HG02870 (cell line): ENCODE measurements around the gene MAJIN.
"Not testable (repeated sequence)": the region's sequence is repeated elsewhere in the genome, so short reads cannot be mapped to it uniquely, and the experiment has no call there.

ENCODE experiments used
- ATAC-seq: cut with Tn5 transposase; IDR thresholded peaks from one replicate; pipeline ENCODE4 v1.9.1; 2021; ENCODE audit warnings: mild to moderate bottlenecking, moderate library complexity; ENCODE audit not compliant: unreplicated experiment

The MAJIN gene, protein sequence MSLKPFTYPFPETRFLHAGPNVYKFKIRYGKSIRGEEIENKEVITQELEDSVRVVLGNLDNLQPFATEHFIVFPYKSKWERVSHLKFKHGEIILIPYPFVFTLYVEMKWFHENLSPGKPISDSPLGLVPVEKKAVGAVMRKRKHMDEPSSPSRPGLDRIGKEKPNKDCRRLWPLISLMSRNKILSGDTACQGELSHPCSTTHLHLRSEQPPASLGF

DNA sequence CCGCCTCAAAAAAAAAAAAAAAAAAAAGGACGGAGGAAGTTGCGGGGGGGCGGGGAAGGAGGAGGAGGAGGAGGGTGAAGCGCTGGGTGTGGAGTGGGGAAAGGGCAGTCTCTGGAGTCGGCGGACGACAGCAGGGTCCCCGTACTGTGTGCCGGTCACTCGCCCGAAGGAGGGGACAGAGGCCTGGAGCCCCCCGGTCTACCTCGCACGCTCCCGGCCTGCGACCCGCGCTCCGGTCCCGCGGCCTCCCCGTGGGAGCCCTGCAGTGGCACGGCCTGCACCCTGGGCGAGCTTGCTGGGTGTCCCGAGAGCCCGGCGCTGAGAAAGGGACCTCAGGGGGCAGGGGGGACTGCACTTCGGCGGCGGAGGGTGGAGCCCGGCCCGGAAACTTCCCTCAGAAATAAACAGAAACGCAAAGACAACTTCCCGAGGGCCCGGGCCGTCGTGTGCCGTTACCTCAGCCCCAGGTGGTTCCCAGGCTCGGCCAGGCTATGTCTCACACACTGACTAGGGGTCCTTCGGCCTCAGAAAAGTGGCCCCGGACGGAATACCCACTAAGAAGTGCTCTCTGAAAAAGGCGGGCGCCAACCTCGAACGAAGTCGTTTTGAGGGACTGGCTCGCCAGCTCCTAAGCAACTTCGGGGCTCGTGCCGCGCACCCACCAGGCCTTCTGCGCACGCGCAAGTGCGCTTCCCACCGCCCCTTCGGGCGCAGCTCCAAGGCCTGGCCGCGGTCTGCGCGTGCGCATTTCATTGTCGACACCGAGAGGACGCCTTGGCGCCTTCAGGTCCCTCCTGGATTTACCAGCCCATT, at the start of gene MAJIN:
MAJIN (minus strand) TSS at position 688 of the 813 bp plus-strand sequence. CDS start 12,703 bp downstream, outside the sequence.
- no peak for ATAC-seq

DNA sequence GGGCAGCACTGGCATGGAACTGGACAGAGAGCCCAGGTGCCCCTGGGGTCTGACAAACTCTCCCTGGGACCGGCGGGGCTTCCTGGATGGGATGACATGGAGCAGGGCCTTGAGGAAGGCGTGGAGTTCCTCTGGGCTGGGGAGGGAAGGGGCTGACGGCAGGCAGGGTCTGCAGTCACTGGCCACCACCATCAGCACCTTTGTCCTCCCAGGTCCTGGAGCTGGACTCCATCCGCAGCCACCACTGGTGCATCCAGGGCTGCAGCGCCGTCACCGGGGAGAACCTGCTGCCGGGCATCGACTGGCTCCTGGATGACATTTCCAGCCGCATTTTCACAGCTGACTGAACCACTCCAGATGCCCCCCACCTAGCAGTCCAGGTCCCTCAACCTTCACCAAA, 49.6 kb upstream of the MAJIN start:
- no peak for ATAC-seq

DNA sequence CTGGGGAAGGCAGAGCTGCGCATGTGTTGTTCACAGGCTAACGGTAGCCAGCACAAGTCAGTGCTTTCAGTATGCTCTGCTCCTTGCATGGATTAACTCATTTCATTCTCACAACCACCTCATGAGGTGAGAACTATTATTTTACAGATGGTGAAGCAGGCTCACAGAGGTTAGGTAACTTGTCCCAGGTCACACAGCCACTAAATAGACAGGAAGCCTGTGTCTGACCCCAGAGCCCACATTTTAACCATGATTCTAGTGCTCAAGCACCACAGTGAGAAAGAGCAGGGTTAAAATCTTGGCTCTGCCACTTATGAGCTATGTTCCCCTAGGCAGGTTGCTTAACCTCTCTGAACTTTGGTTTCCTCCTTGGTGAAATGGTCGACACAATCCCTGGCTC, 49.1 kb upstream of the MAJIN start:
- ATAC-seq, result no peak

DNA sequence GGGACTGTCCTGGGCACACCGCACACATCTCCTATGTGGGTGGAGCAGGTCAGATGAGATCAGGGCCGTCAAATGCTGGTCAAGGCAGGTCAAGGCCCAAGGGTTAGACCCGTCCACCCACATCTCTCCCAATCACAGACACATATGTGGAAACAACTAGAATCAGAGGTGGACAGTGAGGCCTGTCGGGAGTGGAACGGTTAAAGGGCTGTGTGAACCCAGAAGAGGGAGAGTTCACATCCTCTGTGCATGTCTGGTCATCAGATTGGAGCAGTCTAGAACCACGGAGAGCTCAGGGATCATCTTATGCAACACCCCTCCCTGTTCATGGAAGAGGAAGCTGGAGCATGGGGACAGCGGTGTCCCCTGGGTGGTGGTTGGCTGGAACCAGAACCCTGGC, 47.9 kb upstream of the MAJIN start:
- ATAC-seq, result no peak

DNA sequence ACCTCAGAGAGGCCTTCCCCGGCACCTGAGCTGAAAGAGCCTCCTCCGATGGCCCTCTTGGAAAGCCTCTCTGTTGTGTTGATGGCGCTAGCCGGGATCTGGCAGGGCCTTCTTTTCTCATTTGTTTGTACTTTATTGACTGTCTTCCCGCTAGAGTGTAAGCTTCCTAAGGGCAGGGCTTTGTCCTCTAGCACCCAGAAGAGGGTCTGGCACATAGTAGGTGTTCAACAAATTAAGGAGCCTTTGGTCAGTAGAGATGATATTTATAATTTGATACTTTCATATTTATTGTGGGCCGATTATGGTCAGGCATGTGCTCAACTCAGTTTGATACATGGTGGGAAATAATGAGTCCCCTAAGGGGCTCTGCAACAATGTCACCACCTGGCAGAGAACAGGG, 46.0 kb upstream of the MAJIN start:
- no peak for ATAC-seq

DNA sequence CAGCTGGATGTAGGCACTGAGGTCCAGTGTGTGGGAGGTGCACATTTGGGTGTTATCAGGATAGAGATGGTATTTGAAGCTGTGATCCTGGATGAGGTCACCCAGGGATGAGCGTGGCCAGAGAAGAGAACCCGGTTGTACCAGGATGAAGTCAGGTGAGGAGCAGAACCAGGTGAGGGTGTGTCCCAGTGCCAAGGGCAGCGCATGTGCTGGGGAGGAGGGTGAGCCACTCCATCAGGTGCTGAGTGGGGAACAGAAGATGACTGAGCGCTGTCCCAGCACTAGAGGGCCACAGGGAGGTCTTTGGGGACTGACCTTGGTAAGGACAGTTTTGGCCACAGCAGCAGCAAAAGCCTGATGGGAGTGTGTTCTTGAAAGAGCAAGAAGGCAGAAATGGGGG, 44.8 kb upstream of the MAJIN start:
- ATAC-seq, result no peak

DNA sequence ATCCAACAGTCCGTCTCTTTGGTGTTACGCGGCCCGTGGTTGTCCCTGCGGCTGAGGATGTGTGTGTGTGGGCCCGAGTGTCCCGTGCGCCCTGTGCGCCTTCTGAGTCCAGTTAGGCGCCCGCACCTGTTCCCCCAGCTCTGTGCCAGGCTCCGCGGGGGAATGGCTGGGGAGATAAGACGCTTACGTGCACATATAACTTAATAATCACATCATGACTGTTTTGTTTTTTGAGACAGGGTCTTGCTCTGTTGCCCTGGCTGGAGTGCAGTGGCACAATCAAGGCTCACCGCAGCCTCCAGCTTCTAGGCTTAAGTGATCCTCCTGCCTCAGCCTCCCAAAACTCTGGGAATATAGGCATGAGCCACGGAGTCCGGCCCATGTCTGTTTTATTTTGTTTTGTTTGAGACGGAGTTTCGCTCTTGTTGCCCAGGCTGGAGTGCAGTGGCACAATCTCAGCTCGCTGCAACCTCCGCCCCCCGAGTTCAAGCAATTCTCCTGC, 42.9 kb upstream of the MAJIN start:
- ATAC-seq, result no peak

DNA sequence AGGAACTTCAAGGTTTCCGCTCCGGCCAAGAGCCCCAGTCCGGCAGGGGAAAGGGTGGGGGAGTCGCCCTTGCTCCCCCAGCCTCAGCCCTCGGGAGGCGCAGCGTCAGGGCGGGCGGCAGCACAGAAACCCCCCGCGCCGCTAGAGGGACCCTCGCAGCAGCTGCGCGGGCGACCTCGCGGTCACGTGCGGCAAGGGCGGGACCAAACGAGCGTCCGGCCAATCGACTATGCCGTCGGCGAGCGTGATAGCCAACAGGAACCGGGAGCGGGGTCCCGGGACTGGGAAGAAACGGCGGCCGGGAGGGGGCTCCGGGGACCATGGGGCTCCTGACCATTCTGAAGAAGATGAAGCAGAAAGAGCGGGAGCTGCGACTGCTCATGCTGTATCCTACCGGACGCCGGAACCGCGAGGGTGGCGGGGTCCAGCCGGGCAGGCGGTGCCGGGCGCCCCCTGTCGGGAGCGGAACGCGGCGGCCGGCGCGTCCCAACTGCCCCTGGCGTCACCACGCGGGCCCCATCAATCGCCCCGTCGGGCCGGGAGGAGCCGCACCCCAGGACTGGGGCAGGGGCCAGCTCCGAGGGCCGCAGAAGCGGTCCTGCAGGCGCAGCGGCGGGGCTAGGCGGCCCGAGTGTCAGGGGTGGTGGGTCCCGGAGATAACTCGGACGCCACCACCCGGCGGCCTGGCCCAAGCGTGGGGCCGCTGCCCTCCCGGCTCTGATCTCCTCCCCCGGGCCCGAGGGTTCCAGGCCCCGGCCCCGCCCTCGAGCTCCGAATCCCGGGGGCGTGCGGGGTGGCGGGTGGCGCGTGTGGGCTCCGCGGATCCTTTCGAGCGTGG, 42.2 kb upstream of the MAJIN start, which contains the start of gene ARL2:
ARL2 (plus strand) TSS at position 273 of the 838 bp plus-strand sequence; CDS start at position 321, 48 bp downstream.
- peak; percentile 72 for ATAC-seq

DNA sequence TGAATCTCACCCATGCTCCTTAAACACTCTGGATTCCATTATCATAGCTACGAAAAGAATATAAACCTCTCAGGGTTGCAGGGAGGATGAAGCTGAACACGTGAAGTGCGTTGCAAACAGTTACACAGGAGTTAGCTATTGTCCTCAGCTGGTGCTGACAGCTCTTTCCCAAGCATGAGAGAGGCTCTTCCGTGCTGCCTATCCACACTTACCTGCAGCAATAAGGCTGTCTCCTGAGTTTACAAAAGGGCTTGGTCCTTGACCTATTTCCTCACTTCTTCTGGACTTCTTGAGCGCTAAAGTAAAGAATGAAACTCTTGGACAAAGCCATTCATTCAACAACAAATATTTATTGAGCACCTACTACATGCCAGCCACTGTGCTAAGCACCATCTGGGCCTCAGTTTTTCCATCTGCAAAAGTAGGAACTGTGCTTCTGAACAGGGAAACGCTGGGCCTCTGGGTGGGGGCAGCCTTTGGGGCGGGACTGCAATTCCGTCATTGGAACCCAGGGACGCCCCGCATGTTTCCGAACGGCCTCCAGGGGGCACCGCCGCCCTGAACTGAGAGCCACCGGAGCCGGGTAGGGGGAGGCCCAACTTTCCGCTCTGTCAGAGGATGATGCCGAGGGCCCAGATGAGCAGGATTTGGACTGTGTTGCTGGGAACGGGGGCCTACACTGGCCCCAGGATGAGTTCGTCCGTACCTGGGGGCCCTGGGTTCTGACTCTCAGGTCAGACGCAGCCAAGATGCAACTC, 41.4 kb upstream of the MAJIN start:
- peak; percentile 61 for ATAC-seq

DNA sequence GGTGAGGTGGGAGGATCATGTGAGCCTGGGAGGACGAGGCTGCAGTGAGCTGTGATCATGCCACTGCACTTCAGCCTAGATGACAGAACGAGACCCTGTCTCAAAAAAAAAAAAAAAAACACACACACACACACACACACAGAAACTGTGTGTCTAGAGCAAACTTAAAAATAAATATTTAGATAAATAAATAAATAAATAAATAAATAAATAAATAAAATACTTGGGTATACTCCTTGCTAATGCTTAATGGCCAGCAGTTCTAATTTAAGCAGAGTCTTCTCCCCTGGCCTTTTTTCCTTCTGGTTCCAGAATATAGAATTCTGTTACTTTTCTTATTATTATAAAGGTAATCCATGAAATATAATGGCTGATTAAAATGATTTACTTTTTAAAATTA, 37.0 kb upstream of the MAJIN start:
- ATAC-seq, result no peak

DNA sequence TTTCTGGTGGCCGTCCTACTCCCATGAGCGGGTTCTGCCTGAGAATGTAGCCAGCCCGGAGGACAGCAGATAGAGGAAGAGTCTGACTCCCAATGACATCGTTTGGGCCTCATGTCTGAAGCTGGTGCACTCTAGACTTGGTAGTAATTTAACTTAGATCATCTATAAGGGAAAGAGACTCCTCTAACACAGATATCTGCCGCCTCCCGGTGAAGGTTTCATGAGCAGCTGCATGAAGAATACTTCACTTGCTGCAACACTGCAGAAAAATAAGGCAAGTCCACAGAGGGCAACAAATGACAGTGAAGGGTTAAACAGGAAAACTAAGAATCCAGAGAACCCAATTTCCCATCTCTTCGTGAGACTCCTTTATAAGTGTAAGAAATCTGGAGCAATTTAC, 36.1 kb upstream of the MAJIN start:
- ATAC-seq, result no peak

DNA sequence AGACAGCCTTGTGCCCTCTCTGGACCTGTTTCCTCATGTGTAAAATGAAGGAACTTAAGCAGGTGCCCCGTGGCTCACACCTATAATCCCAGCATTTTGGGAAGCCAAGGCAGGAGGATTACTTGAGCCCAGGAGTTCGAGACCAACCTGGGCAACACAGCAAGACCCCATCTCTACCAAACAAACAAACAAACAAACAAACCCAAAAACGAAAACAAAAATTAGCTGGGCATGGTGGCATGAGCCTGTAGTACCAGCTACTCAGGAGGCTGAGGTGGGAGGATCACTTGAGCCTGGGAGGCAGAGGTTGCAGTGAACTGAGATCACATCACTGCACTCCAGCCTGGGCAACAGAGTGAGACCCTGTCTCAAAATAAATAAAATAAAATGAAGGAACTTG, 32.1 kb upstream of the MAJIN start:
- not testable (repeated sequence) for ATAC-seq

DNA sequence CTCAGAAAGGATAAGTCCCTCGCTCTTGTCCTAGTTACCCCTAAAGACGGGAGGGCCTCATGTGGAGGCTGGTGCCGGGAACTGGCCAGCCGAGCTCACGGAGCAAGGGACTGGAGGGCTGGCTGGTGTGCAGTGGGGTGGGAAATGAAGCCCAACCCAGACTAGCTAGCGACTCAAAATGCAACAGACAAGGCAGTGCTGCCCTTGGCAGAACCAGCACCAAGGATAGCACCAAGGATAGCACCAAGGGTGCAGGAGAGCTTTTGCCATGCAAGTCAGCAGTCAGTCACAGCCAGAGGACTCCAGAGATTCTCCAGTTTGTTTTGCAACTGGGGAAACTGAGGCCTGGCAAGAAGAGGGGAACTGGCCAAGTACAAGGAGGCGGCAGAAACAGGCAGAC, 31.4 kb upstream of the MAJIN start:
- no peak for ATAC-seq

DNA sequence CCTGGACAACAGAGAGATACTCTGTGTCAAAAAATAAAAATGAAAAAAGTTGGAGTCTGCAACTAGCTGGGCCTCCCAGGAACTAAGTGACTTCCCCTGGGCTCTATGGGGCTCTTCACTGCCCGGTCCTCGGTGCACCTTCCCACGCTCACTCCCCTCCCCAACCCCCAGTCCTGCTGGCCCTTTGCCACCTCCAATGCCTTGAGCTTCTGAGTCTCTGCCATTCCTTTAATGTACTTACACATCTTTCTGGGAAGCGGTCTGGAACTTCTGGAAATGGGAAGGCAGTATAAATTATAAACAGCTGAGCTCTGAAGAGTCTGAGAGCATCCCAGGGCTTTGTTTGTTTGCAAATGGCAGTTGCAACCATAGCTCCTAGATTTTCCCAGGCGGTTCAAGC, 30.8 kb upstream of the MAJIN start:
- ATAC-seq, result no peak

DNA sequence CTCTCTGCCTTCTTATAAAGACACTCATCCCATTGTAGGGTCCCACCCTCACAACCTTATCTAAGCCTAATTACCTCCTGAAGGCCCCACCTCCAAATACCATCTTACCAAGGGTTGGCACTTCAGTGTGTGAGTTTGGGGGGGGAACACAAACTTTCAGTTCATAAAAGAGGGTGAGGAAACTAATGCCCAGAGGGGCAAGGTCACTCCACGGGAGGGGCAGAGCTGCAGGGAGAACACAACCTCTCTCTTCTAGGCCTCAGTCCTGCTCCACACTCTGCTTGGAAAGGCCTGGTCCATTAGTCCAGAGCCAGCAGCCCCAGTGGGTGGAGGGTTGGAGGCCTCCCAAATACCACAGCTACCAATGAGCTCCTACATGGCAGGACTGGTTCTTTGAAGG, 27.6 kb upstream of the MAJIN start:
- no peak for ATAC-seq

DNA sequence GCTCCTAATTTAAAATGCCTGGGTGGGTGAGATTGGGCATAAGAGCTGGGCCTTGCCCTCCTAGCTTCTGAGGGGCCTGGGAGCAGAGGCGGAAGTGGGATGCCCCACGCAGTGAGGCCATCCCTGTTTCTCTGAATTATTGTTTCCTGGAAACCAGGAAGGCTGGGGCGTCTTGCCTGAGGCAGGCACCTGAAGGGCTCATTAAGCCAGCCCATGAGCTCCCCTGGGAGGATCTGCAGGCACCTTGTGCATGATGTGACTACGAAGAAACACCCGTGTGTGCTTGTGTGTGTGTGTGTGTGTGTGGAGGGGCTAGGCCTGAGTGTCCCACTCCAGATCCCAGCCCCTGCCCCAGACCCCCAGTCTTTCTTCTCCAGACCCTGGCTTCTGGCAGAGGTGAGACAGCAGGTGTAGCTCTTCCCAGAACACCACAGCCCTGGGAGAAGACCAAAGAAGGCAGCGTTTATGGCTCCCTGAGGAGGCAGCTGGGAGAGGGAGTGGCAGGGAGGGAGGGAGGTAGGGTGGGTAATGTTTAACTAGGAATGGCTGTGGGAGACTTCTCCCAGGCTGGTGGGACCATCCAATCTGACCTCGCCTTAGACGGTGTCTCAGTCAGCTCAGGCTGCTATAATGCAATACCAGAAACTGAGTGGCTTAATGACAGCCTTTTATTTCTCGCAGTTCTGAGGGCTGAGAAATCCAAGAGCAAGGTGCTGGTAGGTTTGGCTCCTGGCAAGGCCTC, 27.0 kb upstream of the MAJIN start:
- no peak for ATAC-seq

DNA sequence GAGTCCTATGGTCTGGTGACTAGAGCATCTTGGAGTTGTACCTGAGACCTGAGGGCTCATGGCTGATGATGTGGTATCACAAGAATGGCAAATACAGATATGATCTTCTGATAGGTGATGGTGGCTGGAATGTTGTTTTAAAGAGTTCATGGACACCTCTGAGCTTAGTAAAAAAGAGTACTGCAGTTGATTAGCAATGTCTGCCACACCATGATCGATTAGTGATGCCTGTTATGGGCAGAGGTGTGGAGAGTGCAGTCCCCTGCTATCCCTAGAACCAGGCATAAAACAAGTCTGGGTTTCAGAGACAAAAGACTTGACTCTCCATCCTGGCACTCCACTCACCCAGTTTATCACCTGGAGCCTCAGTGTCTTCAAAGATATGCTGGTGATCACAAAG, 26.2 kb upstream of the MAJIN start:
- no peak for ATAC-seq

DNA sequence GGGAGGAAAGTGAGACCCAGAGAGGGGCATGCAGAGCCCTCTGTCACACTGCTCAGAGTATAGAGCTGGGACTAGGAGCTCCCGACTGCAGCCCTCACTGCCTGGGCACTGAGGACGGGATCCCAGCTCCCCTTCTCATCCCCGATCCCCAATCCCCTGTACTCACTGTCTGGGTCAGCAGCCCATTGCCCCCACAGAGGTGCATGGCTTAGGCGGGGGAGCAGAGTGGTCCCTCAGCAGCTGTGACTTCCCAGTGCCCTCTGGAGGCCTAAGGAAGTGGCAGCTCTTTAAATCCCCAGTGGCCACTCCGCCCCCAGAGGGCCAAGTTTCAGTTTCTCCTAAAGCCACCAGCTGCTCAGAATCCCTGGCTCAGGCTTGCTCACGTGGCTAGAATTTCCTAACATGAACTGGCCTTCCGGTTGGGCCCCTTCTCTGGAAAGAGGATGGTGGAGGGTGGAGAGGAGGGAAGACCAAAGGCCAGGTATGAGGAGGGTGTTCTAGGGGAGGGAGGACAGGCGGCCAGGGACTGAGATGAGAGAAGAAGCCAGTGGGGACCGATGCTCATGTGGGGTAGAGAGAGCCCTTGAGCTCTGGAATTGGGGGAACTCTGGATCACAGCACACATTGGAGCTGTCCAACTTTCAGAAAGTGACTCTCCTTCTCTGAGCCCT, 24.9 kb upstream of the MAJIN start, which contains the start of gene BATF2:
BATF2 (minus strand) TSS at position 262 of the 671 bp plus-strand sequence; CDS start at position 205, 57 bp downstream.
- no peak for ATAC-seq

DNA sequence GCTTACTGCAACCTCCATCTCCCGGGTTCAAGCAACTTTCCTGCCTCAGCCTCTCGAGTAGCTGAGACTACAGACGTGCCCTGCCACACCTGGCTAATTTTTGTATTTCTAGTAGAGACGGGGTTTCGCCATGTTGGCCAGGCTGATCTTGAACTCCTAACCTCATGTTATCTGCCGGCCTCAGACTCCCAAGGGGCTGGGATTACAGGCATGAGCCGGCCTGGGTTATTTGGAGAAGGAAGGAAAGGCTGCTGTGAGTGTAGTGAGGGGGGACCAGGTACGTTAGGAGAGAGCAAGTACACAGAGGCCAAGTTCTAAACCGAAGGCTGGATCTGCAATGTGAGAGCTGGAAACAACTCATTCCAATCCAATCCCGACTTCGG, 24.4 kb upstream of the MAJIN start:
- ATAC-seq, result no peak
